ENCODE measurements around the gene IFIT5. TPM values are rescaled to one million over a fixed set of nuclear protein-coding genes. Genes with fewer than 3 reads are reported as not detected.
"Not testable (repeated sequence)": the region's sequence is repeated elsewhere in the genome, so short reads cannot be mapped to it uniquely, and the experiment has no call there.

Gene IFIT5
- total RNA-seq, 3 donors from 2014 or later, result 13.8 to 19.7 (median 16.0) TPM

DNA sequence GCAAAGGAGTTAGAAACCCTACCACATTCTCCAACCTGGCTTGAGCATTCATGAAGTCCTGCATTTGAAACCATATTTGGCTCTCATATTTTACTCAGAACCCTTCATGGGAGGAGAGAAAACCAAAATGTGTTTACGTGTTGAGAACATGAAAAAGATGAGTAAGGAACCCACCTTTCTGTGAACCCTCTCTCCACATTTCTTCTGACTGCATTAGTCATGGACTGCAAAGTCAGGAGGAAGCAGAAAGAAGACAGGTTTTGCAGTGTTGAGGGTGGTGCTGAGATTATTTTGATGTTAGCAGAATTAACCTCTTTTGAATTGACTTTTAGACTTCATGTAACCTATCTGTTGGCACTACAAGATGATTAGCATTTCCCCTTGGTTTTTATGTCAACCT is 31.6 kb upstream of the IFIT5 start:
- DNase-seq (ENCODE audit: low spot score in 2 of 2), result no peak
- intact Hi-C loops (cut with DNase I; ENCODE audit: low total_unique reads), result no loop called here
- H3K9me3 ChIP-seq, result no peaks in the 10 kb centered on the region
- no peaks in the 10 kb centered on the region for H3K4me1 ChIP-seq
- no peaks in the 10 kb centered on the region for H3K27me3 ChIP-seq
- no peaks in the 10 kb centered on the region for H3K36me3 ChIP-seq
- TF ChIP-seq POLR2AphosphoS5 (IDR thresholded peaks at IDR 0.05) (no peak), POLR2A (IDR thresholded peaks at IDR 0.05) (no peak)
- TF ChIP-seq, protein P1, sequence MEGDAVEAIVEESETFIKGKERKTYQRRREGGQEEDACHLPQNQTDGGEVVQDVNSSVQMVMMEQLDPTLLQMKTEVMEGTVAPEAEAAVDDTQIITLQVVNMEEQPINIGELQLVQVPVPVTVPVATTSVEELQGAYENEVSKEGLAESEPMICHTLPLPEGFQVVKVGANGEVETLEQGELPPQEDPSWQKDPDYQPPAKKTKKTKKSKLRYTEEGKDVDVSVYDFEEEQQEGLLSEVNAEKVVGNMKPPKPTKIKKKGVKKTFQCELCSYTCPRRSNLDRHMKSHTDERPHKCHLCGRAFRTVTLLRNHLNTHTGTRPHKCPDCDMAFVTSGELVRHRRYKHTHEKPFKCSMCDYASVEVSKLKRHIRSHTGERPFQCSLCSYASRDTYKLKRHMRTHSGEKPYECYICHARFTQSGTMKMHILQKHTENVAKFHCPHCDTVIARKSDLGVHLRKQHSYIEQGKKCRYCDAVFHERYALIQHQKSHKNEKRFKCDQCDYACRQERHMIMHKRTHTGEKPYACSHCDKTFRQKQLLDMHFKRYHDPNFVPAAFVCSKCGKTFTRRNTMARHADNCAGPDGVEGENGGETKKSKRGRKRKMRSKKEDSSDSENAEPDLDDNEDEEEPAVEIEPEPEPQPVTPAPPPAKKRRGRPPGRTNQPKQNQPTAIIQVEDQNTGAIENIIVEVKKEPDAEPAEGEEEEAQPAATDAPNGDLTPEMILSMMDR (IDR thresholded peaks at IDR 0.05), result no peak
- no peak overlapping the region for H3K4me3 ChIP-seq
- no peak overlapping the region for H3K27ac ChIP-seq

- H3K4me3 ChIP-seq, result no peak overlapping the region
- no peaks in the 10 kb centered on the region for H3K4me1 ChIP-seq
- intact Hi-C loops (cut with DNase I; ENCODE audit: low total_unique reads), result no loop called here
- H3K36me3 ChIP-seq, result no peaks in the 10 kb centered on the region
- TF ChIP-seq POLR2AphosphoS5 (IDR thresholded peaks at IDR 0.05), result no peak
- TF ChIP-seq POLR2A (IDR thresholded peaks at IDR 0.05), result no peak
- TF ChIP-seq, protein P1 (IDR thresholded peaks at IDR 0.05), result no peak
- H3K27me3 ChIP-seq, result no peaks in the 10 kb centered on the region
- H3K9me3 ChIP-seq, result no peaks in the 10 kb centered on the region
- no peak for DNase-seq (ENCODE audit: low spot score in 2 of 2)
- H3K27ac ChIP-seq, result no peak overlapping the region
Measured at GRCh38 chr10:89384474-89385340, 29.7 kb upstream of the IFIT5 start.

GRCh38 chr10:89388806-89389205 is 25.6 kb upstream of the IFIT5 start:
- Histone ChIP-seq H3K27me3 (no peaks in the 10 kb centered on the region), H3K27ac (no peak overlapping the region), H3K4me1 (no peaks in the 10 kb centered on the region), H3K36me3 (no peaks in the 10 kb centered on the region), H3K4me3 (no peak overlapping the region), H3K9me3 (no peaks in the 10 kb centered on the region)
- no peak for DNase-seq (ENCODE audit: low spot score in 2 of 2)
- TF ChIP-seq, protein P1 (IDR thresholded peaks at IDR 0.05), result no peak
- TF ChIP-seq POLR2AphosphoS5 (IDR thresholded peaks at IDR 0.05) (no peak), POLR2A (IDR thresholded peaks at IDR 0.05) (no peak)
- intact Hi-C loops (cut with DNase I; ENCODE audit: low total_unique reads), result no loop called here

DNA sequence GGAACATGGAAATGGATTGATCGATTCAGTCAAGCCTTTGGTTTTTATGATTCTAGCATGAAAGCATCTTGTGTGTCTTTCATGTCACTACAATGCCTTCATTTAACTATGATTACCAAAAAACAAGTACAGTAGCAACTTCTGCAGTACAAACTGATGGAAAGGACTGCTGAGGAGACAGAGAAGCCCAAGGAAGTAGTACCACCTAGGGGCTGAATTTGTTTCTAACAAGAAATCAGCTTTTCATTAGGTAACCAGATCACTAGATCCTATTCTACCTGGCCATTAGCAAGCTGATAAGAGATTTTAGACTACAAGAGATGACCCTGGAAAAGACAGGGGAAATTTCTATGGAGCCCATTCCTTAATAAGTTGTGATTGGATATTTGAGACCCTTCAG is 25.1 kb upstream of the IFIT5 start:
- TF ChIP-seq, protein P1 (IDR thresholded peaks at IDR 0.05), result peak in 2 of 3 donors; percentile 17 to 26
- TF ChIP-seq POLR2A (IDR thresholded peaks at IDR 0.05), result no peak
- H3K9me3 ChIP-seq, result no peaks in the 10 kb centered on the region
- H3K27ac ChIP-seq, result no peak overlapping the region
- H3K4me1 ChIP-seq, result no peaks in the 10 kb centered on the region
- H3K36me3 ChIP-seq, result no peaks in the 10 kb centered on the region
- no peak for DNase-seq (ENCODE audit: low spot score in 2 of 2)
- H3K27me3 ChIP-seq, result no peaks in the 10 kb centered on the region
- intact Hi-C loops (cut with DNase I; ENCODE audit: low total_unique reads), result no loop called here
- no peak overlapping the region for H3K4me3 ChIP-seq

DNA sequence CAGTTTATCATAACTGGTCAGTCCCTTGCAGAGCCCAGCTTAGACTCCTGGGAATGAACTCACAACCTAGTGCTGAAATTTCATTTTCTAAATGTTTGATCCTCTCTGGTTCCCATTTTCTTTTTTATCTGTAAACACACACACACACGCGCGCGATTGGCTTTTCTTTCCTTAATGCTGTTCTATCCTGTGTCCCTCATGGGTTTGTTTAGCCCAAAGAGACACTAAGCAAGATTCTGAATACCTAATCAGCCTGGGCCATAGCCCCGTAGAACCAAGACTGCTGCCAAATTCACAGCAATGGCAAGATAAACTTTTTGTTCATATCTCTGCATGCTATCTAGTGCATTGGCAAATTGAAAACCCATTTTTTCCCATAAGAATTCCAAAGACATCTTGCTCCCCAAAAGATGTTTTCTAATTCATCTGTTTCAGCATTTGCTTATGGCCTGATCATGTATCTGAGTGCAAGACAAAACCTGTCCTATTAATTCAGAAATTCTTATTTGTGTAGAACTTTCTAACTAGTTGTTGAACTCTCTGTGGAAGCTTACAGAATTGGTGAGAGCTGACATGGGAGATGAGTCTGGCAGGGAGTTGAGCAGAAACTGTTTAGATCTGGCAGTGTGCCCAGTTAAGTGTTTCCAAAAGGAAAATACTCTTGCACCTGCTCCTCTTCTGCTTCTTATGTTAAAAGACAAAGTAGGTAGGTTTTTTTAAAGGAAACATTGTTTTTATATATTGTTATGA is 23.7 kb upstream of the IFIT5 start:
- TF ChIP-seq POLR2AphosphoS5 (IDR thresholded peaks at IDR 0.05), result no peak
- TF ChIP-seq, protein P1 (IDR thresholded peaks at IDR 0.05), result no peak
- no peak for TF ChIP-seq POLR2A (IDR thresholded peaks at IDR 0.05)
- no peaks in the 10 kb centered on the region for H3K27me3 ChIP-seq
- no peak overlapping the region for H3K27ac ChIP-seq
- H3K36me3 ChIP-seq, result no peaks in the 10 kb centered on the region
- intact Hi-C loops (cut with DNase I; ENCODE audit: low total_unique reads), result no loop called here
- DNase-seq (ENCODE audit: low spot score in 2 of 2), result no peak
- no peaks in the 10 kb centered on the region for H3K4me1 ChIP-seq
- no peaks in the 10 kb centered on the region for H3K9me3 ChIP-seq
- H3K4me3 ChIP-seq, result no peak overlapping the region

DNA sequence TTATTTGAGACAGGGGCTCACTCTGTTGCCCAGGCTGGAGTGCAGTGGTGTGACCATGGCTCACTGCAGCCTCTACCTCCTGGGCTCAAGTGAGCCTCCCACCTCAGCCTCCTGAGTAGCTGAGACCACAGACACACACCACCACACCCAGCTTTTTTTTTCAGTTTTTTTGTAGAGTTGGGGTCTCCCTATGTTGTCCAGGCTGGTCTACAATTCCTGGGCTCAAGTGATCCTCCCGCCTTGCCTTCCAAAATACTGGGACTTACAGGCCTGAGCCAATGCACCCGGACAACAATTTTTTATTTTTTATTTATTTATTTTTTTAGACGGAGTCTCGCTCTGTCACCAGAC is 23.2 kb upstream of the IFIT5 start:
- H3K36me3 ChIP-seq; H3K4me1 ChIP-seq; H3K27me3 ChIP-seq; intact Hi-C loops (cut with DNase I; ENCODE audit: low total_unique reads); DNase-seq (ENCODE audit: low spot score in 2 of 2); H3K4me3 ChIP-seq; H3K9me3 ChIP-seq; H3K27ac ChIP-seq: not testable (repeated sequence)

All from breast epithelium (tissue), 4 donors.